Suppressor macrophage treated with lipopolysaccharide for 4 hours (primary cell): ENCODE results near the gene FDXR.
A peak's percentile ranks its signal among the peaks of the same experiment; 100 is the strongest.

ENCODE experiments used
- DNase-seq: peaks from one replicate; pipeline ENCODE4 v3.0.0-alpha.2; 2020

Gene FDXR

DNA sequence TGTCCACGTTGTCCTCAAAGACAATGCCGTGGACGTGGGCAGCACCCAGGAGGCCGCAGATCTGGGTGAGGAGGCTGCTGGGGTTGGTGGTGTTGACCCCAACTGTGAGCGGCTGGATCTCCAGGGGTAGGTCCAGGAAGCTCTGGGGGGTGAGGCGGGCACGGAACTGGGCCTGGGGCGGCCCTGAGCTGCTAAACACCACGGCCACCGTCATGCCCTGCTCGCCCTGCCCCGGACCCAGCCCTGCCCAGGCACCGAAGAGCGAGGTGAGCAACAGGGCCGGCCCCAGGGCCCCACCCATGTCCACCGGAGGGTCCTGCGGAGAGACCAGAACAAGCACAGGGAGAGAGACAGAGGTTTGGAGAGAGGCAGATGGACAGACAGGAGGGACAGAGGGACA is 18.0 kb downstream of the FDXR start:
- no peak for DNase-seq

DNA sequence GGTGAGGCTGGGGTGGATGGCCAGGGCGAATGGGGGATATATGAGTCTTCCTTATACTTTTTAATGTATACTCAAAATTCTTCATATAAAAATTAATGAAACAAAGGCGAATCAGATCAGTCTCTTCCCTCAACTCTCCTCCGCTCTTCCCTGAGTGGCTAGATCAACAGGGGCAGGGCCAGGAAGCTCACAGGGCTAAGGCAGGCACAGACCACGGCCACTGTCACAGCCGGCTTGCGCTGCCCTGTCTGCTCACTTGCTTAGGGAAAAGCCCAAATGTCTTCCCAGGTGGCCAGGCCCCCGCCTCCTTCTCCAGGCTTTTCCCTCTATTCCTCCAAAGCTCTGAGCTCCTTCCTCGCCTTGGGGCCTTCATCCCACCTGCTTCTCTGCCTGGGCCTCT is 19.1 kb downstream of the FDXR start:
- DNase-seq: no peak

DNA sequence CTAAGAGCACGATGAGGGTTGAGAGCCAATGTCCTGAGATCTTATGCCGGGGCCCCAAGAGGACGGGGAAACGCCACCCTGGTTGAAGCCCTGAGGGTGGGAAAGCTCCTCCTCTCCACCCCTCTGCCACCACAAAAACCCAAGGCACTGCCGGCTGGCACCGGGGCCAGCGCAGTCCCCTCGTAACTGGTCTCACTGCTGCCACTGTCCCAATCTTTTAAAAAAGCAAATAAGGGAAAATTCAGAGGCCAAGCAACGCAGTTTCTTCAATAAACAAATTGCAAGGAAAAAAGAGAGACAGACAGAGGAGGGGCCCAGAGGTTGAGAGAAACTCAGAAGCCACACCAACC is 19.8 kb downstream of the FDXR start:
- no peak for DNase-seq

DNA sequence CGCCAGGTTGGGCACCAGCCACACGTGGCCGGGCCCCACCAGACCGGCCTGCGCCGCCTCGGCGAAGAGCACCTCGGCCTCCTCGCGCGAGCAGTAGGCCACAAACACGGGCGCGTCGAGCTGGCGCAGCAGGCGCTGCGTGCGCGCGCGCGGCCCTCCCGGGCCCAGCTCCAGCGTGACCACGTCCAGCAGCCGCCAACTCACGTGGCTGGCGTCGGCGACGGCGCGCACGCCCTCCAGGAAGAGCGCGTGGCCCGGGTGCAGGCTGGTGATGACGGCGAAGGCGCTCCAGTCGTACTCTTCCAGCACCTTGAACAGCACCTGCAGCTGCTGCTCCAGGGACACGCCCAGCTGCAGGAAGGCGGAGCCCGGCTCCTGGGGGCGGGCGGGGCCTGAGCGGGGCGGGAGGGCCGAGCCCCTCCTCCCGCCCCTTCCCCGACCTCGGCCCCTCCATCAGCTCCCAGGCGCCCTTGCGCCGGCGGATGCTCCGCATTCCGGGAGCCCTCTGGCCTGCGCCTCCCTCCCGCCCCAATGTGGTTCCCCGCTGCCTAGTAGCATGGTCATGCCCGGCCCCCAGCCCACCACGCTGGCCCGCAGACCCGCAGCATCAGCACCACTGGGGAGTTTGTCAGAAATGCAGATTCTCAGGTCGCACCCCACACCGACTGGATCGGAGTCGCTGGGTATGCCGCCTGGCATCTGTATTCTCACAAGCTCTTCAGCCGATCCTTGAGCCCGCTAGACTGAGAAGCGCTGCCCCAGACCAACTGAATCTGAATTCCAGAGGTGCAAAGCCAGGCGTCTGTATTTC is 20.4 kb downstream of the FDXR start:
- DNase-seq: no peak

DNA sequence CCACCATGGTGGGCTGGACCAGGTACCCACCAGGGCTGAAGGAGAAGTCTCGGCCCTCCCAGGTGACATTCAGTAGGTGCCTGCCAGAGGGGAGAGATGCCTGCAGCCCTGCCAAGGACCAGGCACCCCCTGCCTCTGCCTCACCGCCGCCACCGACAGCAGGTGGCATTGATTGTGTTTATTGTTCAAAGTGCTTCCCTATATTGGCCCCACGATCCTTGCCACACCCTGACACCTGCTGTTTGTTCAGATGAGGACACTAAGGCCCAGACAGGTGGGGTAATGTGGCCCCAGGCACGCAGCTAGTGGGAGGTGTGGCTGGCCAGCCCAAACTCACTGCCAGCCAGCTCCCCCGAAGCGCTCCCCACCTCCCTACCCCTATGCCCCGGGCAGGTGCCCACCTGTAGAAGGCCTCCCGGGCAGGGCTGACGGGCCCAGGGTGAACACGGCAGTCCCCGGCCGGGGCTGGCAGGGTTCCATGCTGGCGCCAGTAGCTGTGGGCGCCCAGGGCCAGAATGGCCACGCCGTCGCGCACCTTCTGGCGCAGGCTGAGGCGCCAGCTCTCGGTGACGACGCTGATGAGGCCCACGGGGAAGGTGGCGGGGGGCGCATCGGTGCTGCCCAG is 21.1 kb downstream of the FDXR start:
- DNase-seq: no peak

DNA sequence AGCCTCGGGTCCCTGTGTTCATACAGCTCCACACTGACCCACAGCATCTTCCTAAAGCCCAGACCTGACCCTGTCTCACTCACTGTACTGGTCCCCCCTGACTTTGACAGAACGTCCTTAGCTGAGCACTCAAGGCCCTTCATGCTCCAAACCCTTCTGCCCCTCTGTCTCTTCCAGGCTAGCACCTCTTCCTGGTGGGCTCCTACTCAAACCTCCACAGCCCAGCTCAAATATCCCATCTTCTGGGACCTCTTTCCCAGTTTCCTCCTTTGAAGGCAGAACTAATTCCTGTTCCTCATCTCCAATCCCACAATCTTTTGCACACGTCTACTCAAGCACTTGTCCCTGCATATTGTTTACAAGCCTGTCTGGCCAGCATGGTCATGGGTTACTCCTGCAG is 21.9 kb downstream of the FDXR start:
- no peak for DNase-seq

DNA sequence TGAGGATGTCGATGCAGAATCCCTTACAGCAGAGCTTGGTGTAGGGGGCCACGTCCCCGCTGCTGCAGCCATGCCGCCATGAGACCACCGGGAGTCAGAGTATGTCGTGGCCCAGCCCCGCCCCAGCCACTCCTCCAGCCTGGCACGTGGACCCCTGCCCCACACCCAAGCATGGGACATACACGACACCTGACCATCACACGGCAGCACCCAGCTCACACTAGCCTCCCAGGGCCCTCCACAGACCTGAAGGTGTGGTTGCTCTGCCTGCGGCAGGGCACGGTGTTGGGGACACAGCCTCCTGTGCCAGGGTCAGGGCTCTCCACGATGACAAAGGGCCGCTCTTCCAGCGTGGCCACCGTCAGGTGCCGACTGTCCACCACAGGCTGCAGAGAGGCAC is 22.5 kb downstream of the FDXR start:
- no peak for DNase-seq

DNA sequence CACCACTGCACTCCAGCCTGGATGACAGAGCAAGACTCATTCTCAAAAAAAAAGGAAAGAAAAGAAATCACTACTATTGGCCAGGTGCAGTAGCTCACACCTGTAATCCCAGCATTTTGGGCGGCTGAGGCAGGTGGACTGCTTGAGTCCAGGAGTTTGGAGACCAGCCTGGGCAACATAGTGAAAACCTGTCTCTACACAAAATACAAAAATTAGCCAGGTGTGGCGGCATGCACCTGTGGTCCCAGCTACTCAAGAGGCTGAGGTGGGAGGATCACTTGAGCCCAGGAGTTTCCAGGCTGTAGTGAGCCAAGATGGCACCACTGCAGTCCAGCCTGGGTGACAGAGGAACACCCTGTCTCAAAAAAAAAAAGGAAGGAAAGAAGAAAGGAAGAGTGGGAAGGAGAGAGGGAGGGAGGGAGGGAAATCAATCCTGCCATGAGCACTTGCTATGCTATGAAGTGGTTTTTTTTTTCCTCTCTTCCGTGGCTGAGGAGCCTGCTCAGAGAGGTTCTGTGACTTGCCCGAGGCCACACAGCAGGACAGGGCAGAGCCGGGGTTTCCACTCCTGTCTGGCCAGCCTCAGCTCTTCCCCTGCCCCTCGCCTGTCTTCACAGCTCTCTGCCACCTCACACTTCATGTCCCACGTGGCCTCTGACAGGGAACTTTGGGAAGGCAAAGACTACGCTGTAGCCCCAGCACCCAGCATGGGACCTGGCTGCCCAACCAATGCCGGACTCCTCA is 24.0 kb downstream of the FDXR start:
- DNase-seq: no peak

DNA sequence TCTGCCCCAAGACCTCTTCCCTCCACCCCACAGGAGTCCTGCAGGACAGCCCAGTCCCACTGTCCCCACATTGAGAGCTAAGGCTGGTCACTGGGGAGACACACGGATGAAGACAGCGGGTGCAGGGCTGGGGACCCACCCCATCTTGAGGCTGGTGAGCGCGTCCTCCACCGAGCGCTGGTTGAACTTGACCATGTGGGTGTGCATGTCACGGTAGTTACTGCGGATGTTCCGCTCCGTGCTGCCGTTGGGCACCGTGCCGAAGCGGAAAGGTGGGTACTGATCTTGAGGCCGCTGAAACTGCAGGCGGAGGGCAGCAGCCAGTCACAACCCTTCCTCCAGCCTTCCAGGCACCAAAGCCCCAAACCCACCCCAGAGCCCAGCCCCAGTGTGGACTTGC is 26.2 kb downstream of the FDXR start:
- DNase-seq: no peak

DNA sequence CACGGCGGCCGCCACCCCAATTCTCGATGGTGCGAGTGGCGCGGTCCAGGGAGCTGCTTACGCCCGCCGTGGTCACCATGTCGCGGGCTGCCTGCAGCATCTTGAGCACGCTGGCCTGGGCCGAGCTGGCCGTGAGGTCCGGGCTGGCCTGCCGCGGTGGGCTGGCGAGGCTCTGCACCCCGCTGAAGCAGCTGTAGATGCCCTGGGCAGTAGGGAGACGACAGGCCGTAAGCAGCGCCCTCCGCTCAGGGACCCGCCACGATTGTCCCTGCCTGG is 29.5 kb downstream of the FDXR start:
- no peak for DNase-seq

DNA sequence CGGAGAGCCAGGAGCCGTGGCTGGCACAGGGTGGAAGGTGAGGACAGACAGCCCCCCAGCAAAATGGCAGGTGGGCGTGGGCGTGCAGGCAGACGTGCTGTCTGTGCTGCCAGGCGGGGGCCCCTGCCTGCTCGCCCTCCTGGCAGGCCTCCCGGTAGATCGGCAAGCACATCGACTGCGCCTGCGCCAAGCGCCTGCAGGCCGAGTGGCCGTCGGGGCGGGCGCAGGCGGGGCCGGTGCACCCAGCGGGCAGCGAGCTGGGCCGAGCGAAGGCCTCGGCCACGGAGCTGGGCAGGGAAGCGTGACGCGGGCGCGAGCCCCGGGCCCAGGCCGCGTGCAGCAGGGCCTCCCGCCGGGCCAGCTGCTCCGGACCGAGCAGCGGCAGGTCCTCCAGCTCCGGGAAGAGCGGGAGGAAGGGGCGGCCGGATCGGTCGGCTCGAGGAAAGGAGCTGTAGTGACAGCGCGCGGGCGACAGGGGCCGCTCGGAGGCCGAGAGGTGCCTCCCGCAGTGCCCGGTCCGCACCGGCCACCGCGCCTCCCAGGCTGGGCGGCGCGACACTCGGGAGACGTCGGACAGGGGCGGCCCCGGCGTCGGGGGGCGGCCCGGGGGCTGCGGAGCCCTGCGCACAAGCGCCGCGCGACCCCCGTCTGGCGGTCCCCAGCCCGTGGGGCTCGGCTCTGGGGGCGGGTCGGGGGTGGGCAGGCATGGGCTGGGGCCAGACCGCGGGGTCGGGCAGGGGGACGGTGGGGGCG is 30.0 kb downstream of the FDXR start:
- peak; percentile 80 for DNase-seq

DNA sequence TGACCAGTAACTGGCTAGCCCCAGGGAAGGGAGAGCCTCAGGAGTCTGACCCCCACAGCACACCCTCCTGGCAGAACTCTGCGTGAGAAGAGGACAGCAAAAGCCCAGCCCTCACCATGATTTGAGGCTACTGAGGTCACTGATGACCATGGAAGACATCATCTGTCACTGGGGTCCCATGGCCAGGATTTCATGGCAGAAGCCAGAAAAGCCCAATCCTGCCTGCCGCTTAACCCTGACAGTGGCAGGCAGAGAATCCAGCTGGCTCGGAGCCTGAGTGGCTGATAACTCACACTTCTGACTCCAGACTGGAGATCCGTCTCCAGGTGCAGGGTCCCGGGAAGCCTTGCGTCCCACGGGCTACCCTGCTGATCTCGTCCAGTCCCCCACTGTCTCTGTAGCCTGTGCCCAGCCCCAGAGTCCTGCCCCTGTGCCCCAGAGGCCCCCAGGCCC is 30.6 kb downstream of the FDXR start:
- DNase-seq: no peak

DNA sequence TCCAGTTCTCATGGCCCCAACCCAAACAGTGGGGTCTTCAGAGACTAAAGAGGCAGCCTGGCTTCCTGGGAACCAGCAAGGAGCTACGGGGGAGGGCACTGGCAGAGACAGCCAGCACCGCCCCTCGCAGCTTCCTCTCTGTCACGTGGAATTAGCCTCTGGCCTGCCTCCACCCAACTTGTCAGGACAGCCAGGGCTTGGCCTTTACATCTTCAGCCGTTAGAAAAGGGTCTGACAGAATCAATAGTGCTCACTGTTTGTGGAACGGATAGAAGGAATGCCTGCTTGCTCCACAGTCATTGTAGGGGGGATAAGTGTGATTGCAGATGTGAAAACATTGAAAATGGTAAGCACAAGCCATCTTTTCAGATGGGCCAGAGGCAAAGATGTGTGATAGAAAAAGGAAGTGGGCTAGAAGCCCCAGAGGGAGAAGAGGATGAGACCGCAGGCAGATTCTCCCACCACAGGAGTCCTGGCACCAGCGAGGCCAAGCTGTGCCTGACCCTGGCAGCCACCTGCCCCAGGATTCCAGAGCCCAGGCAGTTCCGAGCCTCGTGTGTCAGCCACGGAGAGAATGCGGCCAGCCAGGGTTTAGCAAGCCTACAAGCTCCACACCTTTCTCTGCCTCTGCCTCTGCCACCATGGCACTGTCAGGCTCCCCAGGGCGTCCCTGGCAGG is 31.7 kb downstream of the FDXR start:
- DNase-seq: peak; percentile 63

DNA sequence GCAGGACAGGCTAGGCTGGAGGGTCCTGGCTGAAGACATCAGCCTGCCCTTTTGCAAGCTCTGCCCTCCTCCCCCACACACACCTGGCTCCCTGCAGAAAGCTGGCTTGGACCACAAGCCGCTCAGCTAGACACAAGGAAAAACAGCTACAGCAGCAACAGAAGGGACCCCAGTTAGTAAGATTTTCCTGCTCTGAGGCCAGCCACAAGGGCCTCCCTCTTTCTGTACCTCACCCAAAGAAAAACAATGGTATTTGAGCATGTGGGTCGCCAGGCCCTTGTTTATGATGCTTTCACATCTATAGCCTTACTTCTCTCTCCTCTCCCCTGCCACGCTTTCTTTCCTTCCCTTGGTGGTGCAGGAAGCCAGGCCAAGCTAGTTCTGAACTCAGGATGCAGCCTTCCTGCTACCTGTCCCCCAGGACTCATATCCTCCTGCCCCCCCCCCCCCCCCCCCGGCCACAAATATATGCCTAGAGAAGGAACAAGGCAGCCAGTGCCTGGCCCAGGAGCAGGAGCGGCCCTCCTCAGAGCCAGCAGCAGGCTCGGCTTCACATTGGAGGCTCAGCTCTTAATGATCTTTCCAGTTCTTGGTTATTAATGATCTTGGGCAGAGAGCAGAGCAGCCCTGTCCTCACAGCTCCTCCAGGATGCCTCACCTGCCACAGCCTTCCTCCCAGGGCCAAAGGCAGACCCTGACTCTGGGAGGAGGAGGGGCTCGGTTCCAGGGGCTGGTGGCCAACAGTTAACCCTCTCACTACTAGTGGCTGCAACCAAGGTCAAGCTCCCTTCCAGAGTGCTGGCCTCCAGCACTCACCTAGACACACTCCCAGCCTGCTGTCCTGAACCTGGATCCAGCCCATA is 32.6 kb downstream of the FDXR start:
- no peak for DNase-seq

DNA sequence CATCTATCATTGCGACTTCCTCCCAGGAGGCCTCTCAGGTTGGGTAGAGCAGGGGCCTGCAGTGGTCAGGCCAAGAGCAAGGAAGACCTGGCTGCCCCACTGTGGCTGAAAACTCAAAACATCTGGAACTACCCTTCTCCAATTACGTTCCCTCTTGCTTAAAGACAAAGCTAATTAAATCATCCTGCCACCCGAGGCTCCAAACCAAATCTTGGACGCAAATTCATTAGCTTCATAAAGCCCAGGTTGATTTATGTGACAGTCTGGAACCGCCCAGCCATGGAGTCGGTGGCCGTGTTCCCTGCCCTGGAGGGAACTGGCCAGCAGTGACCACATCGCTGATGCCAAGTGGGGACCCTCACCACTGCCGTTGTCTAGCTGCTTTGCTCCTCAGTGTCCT is 34.5 kb downstream of the FDXR start:
- no peak for DNase-seq

DNA sequence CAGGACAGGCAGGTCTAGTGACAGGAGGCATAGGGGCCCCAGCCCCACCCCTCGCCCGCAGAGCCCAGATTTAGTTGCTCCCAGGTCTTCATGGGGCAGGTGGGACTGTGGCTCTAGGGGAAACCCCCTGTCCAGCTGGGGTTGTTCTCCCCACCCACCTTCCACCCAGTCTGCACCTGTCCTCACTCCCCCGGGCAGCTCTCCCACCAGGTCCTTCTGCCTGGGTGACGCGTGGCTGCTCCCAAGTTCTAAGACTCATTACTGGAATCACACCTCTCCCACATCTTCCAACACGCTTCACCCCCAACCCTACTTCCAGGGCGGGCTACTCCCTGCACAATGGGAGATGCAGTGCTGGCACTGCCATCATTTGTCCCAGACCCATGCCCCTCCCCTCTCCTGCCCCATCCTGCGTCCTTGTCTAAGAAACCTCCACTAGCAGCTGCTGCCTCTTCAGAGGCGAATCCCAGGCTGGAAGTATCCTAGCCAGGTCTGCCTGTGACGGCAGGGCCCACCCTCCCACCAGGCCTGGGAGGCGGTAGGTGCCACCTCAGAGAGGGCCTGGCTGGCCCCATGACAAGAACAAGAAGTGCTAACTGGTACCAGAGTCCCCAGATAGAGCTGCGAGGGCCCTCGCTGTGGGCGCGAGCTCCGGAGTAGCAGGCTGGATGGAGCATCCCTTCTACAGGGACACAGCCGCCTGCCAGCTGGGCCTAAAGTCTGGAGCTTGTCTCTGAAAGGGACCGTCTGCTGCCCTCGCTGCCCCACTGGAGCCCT is 35.9 kb downstream of the FDXR start:
- no peak for DNase-seq

DNA sequence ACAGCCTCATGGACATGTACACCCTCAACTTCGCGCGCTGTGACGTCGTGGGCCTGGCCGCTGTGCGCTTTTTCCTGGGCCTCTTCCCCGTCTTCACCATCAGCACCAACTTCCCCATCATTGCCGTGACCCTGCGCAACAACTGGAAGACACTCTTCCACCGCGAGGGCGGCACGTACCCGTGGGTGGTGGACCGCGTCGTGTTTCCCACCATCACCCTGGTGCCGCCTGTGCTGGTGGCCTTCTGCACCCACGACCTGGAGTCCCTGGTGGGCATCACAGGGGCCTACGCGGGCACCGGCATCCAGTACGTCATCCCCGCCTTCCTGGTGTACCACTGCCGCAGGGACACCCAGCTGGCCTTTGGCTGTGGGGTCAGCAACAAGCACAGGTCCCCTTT is 36.6 kb downstream of the FDXR start:
- DNase-seq: no peak

DNA sequence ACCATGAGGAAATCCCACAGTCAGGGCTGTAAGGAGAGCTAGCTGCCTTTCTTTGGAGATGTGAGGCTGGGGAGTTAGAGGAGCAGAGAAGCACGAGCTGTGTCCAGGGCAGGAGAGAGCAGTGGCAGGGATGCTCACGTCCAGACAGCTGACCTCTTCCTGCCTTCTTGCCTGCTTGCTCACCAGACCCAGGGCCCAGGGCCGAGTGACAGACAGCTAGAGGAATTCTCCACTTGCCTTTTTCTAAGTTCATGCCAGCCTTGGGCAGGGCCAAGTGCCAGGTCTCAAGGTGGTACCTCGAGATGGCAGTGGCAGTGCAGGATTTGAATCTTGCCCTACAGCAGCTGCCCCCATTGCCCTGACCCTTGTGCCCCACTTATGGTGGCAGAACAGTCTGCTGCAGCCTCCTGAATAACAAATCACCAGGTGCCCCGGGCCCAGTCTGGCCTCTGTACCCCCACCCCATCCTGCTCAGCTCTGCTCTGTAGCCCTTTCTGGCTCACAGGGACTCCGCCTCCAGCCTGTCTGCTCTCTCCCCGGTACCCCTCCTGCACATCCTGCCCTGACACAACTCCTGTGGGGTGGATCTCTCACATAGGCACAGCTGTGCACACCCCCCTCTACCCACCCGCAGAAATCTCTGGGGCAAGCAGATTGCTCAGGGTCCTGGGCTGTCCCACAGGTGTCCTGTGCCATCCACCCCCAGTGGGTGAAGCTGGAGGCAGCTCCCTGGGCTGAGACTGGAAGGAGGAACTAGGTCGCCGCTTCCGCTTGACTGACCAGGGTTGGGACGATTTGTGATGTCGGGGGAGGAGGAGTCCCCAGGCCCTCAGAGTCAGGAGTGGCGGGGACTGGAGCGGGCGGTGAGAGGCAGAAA is 39.1 kb downstream of the FDXR start:
- peak; percentile 42 for DNase-seq

DNA sequence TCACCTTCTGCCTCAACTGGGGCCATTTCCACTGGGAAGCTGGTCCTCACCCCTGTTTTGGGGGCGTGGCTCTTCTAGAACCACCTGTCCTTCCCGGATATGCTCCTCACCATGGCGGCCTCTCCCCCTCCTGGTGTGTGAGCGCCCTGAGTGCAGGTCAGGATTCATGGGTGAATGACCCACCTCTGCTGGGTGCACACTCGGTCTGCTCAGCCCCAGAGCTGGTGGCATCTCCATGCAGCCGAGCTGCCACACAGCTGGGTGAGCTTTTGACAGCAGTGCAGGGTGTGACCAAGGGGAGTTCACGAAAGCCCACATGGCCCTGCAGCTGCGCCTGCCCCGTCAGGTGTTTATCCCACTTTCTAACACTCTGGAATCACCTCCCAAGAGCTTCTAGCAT is 40.4 kb downstream of the FDXR start:
- DNase-seq: no peak
